GM12891 (cell line): ENCODE data around the gene PDE8A.

Source experiments
- POLR2AphosphoS5 ChIP-seq: IDR thresholded peaks from 2 replicates; pipeline ENCODE4 v1.6.1; 2011; ENCODE audit warnings: low read depth, low read length, control low read depth
- TAF1 ChIP-seq: IDR thresholded peaks from 2 replicates; pipeline ENCODE4 v1.6.1; 2011; ENCODE audit warnings: low read depth, low read length, control low read depth

DNA sequence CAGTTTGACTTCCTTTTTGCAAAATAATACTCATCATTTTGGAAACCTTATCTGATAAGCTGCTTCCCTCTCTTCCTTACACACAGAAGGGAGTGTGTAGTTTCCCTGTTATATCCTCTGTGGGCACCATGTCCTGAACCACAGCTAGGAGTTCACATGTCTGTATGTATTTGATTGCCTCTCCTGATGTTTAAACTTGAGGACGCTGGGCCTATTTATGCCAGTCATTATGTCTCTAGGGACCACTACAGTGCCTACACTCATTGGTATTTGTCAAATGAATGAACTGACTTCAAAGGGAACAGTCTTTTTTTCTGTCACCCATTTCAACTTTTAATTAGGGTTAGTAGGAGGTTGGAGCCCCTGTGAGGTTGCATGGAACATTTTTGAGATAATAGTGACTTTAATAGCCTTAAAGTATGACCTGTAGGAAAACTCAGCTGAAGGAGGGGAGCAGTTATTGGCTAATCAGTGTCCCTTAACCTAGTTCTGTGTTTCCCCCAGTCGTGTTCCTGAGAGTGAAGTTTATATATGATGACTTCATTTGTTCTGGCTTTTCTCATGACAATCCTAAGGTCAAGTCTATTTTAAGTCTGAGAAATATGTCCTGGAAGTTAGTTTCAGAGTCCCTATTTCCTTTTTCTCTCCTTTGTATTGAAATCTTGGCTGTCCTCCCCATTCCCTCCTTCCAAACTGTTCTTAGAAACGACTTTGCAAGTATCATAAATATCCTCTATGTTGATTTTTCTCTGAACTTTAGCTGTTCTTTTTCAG lies 28.9 kb downstream of the PDE8A start:
- TF ChIP-seq POLR2AphosphoS5: no peak
- TF ChIP-seq TAF1: no peak
